Fibroblast of skin of left biceps (primary cell): ENCODE measurements around the gene PPP2R1A.
"Not testable (repeated sequence)": the region's sequence is repeated elsewhere in the genome, so short reads cannot be mapped to it uniquely, and the experiment has no call there.

Source experiments
- DNase-seq, 2 experiments: peaks; one replicate each; pipeline ENCODE4 v3.0.0-alpha.2; 2013; ENCODE audit warnings: low read depth in 2 of 2

The PPP2R1A gene

DNA sequence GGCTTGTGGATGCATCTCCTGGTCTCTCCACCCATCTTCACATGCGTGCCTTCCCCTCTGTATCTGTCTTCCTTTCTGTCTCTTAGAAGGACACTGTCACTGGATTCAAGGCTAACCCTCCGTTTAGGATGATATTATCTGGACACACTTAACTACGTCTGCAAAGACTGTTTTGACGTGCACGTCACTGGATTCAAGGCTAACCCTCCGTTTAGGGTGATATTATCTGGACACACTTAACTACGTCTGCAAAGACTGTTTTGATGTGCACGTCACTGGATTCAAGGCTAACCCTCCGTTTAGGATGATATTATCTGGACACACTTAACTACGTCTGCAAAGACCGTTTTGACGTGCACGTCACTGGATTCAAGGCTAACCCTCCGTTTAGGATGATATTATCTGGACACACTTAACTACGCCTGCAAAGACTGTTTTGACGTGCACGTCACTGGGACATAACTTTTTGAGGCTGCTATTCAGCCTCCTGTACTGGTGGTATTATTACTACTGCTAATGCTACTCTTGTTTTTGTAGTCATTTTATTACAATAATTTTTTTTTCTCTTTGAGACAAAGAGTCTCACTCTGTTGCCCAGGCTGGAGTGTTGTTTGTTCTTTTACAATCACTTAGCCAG, 11.0 kb downstream of the PPP2R1A start:
- DNase-seq = not testable (repeated sequence)

DNA sequence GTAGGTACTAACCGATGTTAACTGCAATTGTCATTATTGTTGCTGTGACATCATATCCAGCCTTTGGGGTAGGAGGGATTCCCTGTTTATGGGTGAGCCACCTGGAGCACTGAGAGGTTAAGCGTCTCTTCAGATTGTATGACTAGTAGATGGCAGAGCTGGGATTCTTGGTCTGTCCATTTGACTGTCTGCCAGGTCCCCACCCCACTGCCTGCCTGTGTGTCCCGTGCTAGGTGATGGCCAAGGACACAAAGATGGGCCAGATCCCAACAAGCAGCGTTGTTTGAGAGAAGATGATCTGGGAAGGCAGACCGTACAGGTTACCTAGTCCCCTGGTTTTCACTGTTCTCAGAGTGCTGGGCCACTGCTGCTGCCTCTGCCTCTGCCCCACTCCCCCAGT, 16.6 kb downstream of the PPP2R1A start:
- DNase-seq = no peak

GRCh38 chr19:52211203-52211602, 21.4 kb downstream of the PPP2R1A start:
- DNase-seq = no peak

DNA sequence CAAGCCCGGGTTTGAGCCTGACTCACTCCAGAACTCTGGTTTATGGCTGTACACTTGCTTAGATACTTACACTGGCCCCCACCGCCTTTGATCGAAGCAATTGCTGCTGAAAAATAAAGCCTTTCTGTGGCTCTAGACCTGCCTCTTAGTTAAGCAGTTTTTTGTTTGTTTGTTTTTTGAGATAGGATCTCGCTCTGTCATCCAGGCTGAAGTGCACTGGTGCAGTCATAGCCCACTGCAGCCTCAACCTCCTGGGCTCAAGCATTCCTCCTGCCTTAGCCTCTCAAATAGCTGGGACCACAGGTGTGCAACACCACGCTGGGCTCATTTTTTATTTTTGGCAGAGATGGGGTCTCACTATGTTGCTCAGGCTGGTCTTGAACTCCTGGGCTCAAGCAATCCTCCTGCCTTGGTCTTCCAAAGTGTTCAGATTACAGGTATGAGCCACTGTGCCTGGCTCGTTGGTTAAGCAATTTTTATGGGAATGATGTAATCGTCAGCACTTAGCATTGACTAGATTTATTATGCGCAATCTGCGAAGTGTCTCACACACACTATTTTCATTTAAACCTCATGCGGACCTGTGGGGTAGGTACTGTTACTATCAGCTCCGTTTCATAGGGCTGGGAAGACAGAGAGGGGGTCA, 22.2 kb downstream of the PPP2R1A start:
- no peak for DNase-seq

- no peak for DNase-seq
Measured at GRCh38 chr19:52212572-52213255, 22.9 kb downstream of the PPP2R1A start.

- no peak for DNase-seq
Measured at GRCh38 chr19:52214241-52214640, 24.4 kb downstream of the PPP2R1A start.

GRCh38 chr19:52216401-52216800, 26.5 kb downstream of the PPP2R1A start:
- no peak for DNase-seq

GRCh38 chr19:52217576-52217975, 27.7 kb downstream of the PPP2R1A start:
- DNase-seq = no peak

- no peak for DNase-seq
Measured at GRCh38 chr19:52219611-52220010, 29.8 kb downstream of the PPP2R1A start.

GRCh38 chr19:52221031-52221430, 31.2 kb downstream of the PPP2R1A start:
- DNase-seq = no peak

DNA sequence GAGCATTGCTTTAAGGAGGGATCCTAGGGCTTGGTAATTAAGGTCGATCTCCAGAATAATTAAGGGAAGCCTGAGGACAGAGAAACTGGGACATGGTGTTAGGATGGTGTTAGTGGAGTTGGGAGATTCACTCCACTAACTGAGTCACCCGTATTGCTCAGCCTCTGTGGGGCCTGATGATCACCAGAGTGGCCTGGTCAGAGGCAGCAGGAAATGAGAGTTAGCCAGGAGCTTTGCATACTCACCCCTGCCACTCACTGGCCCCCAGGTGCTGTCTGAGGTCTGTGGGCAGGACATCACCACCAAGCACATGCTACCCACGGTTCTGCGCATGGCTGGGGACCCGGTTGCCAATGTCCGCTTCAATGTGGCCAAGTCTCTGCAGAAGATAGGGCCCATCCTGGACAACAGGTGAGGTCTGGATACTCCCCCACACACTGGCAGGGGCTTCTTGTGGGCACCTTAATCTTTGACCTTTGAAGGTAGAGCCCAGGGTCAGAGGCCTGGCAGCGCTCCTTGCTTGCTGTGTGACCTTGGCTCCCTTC, 32.1 kb downstream of the PPP2R1A start:
- no peak for DNase-seq

GRCh38 chr19:52224211-52224610, 34.4 kb downstream of the PPP2R1A start:
- no peak for DNase-seq

DNA sequence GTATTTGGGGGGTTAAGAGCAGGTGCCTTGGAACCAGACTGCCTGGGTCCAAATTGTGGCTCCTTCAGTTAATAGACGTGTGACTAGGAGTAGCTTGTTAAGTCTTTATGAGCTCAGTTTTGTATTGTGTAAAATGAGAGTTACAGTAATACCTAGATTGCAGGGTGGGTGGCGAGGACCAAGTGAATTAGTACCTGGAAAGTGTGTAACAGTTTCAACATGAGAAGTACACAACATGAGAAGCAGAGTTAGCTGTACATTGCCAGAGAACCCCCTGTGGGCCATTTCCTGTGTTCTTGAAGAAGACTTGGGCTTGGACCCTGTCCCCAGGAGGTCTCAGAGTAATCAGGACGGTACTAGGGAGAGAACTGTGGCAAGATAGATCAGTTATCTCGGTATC, 36.8 kb downstream of the PPP2R1A start:
- no peak for DNase-seq

GRCh38 chr19:52227196-52227940, 37.5 kb downstream of the PPP2R1A start:
- DNase-seq = no peak

GRCh38 chr19:52227980-52228379, 38.1 kb downstream of the PPP2R1A start:
- no peak for DNase-seq

DNA sequence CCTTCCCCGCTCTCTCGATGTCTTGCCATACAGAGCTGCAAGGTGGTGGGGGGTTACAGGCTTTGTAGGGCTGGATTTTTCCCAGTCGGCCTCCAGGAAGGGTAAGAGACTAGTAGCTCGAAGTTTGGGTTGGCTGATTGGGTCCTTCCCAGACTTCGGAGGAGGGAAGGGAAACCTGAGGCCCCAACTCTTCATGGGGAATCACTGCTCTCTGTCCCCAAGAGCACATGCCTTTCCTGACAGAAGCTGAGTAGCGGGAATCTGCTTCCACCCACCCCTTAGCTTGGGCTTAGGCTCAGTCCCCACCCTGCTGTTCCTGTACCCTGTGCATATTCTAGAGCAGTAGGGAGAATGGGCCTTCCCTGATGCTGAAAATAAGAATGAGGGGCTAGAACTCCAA, 39.7 kb downstream of the PPP2R1A start:
- no peak for DNase-seq

- no peak for DNase-seq
Measured at GRCh38 chr19:52230685-52231084, 40.8 kb downstream of the PPP2R1A start.

GRCh38 chr19:52231154-52231910, 41.5 kb downstream of the PPP2R1A start:
- DNase-seq = no peak

GRCh38 chr19:52234406-52234805, 44.6 kb downstream of the PPP2R1A start:
- DNase-seq = no peak

GRCh38 chr19:52237197-52237596, 47.3 kb downstream of the PPP2R1A start:
- DNase-seq = no peak

DNA sequence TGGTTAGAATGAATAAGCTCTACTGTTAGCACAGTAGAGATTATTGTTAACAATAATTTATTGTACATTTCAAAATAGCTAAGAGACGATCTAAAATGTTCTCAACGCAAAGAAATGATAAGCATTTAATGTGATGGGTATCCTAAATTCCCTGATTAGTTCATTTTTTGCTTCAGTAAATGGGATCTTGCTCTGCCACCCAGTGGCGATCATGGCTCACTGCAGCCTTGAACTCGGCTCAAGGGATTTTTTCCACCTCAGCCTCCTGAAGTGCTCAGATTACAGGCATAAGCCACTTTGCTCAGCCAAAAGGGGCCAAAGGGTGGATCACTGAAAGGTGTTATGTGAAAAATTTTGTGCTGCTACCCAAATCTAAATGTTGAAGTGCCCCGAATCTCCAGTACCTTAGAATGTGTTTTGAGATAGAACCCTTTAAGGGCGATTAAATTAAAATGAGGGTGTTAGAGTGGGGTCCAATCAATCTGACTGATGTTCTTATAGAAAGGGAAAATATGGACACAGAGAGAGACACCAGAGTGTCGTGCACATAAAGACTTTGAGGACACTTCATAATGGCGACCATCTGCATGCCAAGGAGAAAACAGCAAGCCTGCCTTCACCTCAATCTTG, 48.0 kb downstream of the PPP2R1A start:
- DNase-seq = peak; percentile 16 to 32
